ENCODE measurements around the gene AOPEP. TPM values are rescaled to one million over a fixed set of nuclear protein-coding genes. Genes with fewer than 3 reads are reported as not detected.

AOPEP gene
- total and polyA plus RNA-seq, 9 of the 15 experiments (the other 6 are each of a cell fraction or from before 2014, with no cell fraction given): 4.5 to 19.3 (median 13.5) TPM

GRCh38 chr9:94705162-94705702, 21.3 kb upstream of the AOPEP start:
- ATAC-seq: no peak
- POLR2A ChIA-PET: interaction anchor here (0.6 to 2.1 kb wide), 4 partner anchors 9 to 1432 kb away, joined by 3 to 8 read pairs (median 3); partner anchors contain the start of gene AOPEP

GRCh38 chr9:94706922-94707321, 19.6 kb upstream of the AOPEP start:
- intact Hi-C loops (cut with micrococcal nuclease): no loop called here
- no peaks in the 10 kb centered on the region for H3K36me3 ChIP-seq (ENCODE audit: control insufficient read depth, insufficient read depth, low read length)
- DNase-seq (ENCODE audit: extremely low read depth in 1 of 4, low spot score in 3 of 4) (no peak), FAIRE-seq (no peak), ATAC-seq (no peak)
- peaks cover 6 to 17% of the 10 kb centered on the region in 2 experiments; a peak in 3 of 5 replicates for H3K27me3 ChIP-seq (ENCODE audit: control insufficient read depth in 2 of 2, insufficient read depth in 2 of 2, low read length in 2 of 2)
- BruUV-seq (replicated peaks): no TSS peak
- H3K9me3 ChIP-seq (replicated peaks; ENCODE audit: control insufficient read depth, insufficient read depth, low read depth, low read length): no peaks in the 10 kb centered on the region
- no peak overlapping the region for H3K4me2 ChIP-seq (ENCODE audit: insufficient read depth, low read length)
- H3K4me3 ChIP-seq: no peak overlapping the region
- no peak overlapping the region for H3K27ac ChIP-seq (ENCODE audit: extremely low read depth, low read depth, low read length)
- CTCF ChIA-PET (ENCODE audit: low intra/inter-chr PET ratio): no interaction called here
- WGBS (ENCODE audit: insufficient coverage, low coverage, missing lambda C conversion rate): 4% methylated on average over 5 of the region's 5 CpGs
- POLR2A ChIA-PET: interaction anchor here (2.1 kb wide), 1 partner anchor 19 kb away, joined by 8 read pairs; the partner anchor contains the start of gene AOPEP
- no peaks in the 10 kb centered on the region for H3K79me2 ChIP-seq (ENCODE audit: control insufficient read depth, insufficient read depth, low read length)
- no peak overlapping the region for H3K9ac ChIP-seq (ENCODE audit: insufficient read depth in 1 of 2, low read depth in 2 of 2, low read length in 2 of 2)
- no peak overlapping the region for H2AFZ ChIP-seq (ENCODE audit: low read depth, low read length)
- in situ Hi-C loops (cut with MboI): no loop called here
- H4K20me1 ChIP-seq (replicated peaks; ENCODE audit: control insufficient read depth, insufficient read depth, low read length): no peaks in the 10 kb centered on the region
- H3K9me1 ChIP-seq (ENCODE audit: control insufficient read depth, insufficient read depth, low read length): no peaks in the 10 kb centered on the region
- H3K4me1 ChIP-seq (replicated peaks in 1 of 2; ENCODE audit: control insufficient read depth in 2 of 2, insufficient read depth in 2 of 2, low read length in 2 of 2): no peaks in the 10 kb centered on the region
- TF ChIP-seq PRPF4 (IDR thresholded peaks at IDR 0.05; ENCODE audit: insufficient read depth, low read depth, low read length, poor library complexity, severe bottlenecking) (no peak), CBX5 (IDR thresholded peaks at IDR 0.05; ENCODE audit: borderline replicate concordance, low read depth) (no peak), CREM (IDR thresholded peaks at IDR 0.05; ENCODE audit: low read depth) (no peak), ZNF175 (CRISPR knock-in tag; IDR thresholded peaks at IDR 0.05; ENCODE audit: low read depth) (no peak), TCF15 (CRISPR knock-in tag; IDR thresholded peaks at IDR 0.05) (no peak), CBX8 (IDR thresholded peaks at IDR 0.05; ENCODE audit: borderline replicate concordance, extremely low read depth, low read depth, low read length, poor library complexity, severe bottlenecking) (no peak), ARID3B (CRISPR knock-in tag; IDR thresholded peaks at IDR 0.05; ENCODE audit: borderline replicate concordance) (no peak), FOSL1 (tag; conservative IDR thresholded peaks at IDR 0.05) (no peak), GTF2B (IDR thresholded peaks at IDR 0.05; ENCODE audit: extremely low read depth, insufficient read length) (no peak), ZNF766 (CRISPR knock-in tag; conservative IDR thresholded peaks at IDR 0.05) (no peak)

More at GRCh38 chr9:94705162-94705702, 21.3 kb upstream of the AOPEP start:
- CTCF ChIA-PET (ENCODE audit: low intra/inter-chr PET ratio): no interaction called here
- FAIRE-seq (no peak), DNase-seq (ENCODE audit: extremely low read depth in 1 of 4, low spot score in 3 of 4) (no peak)
- Histone ChIP-seq H3K9me3 (replicated peaks; ENCODE audit: control insufficient read depth, insufficient read depth, low read depth, low read length) (no peaks in the 10 kb centered on the region), H3K4me1 (replicated peaks in 1 of 2; ENCODE audit: control insufficient read depth in 2 of 2, insufficient read depth in 2 of 2, low read length in 2 of 2) (no peaks in the 10 kb centered on the region), H3K4me3 (no peak overlapping the region), H3K9ac (ENCODE audit: insufficient read depth in 1 of 2, low read depth in 2 of 2, low read length in 2 of 2) (no peak overlapping the region), H3K36me3 (ENCODE audit: control insufficient read depth, insufficient read depth, low read length) (no peaks in the 10 kb centered on the region), H3K27me3 (ENCODE audit: control insufficient read depth in 2 of 2, insufficient read depth in 2 of 2, low read length in 2 of 2) (peaks cover 14 to 22% of the 10 kb centered on the region in 2 experiments), H3K27ac (ENCODE audit: extremely low read depth, low read depth, low read length) (no peak overlapping the region), H3K9me1 (ENCODE audit: control insufficient read depth, insufficient read depth, low read length) (no peaks in the 10 kb centered on the region), H4K20me1 (replicated peaks; ENCODE audit: control insufficient read depth, insufficient read depth, low read length) (no peaks in the 10 kb centered on the region), H3K79me2 (ENCODE audit: control insufficient read depth, insufficient read depth, low read length) (no peaks in the 10 kb centered on the region), H2AFZ (ENCODE audit: low read depth, low read length) (no peak overlapping the region), H3K4me2 (ENCODE audit: insufficient read depth, low read length) (no peak overlapping the region)
- intact Hi-C loops (cut with micrococcal nuclease): no loop called here
- 1% methylated on average over 7 of the region's 7 CpGs for WGBS (ENCODE audit: insufficient coverage, low coverage, missing lambda C conversion rate)
- in situ Hi-C loops (cut with MboI): no loop called here
- TF ChIP-seq ZFPM2 (CRISPR knock-in tag; IDR thresholded peaks at IDR 0.05) (no peak), CHCHD3 (CRISPR knock-in tag; IDR thresholded peaks at IDR 0.05) (no peak), ZNF431 (CRISPR knock-in tag; IDR thresholded peaks at IDR 0.05) (no peak)
- no TSS peak for BruUV-seq (replicated peaks)

Measured in K562 (cell line).